ENCODE results near the gene MTMR3.
A peak's percentile ranks its signal among the peaks of the same experiment; 100 is the strongest.

MTMR3 gene

GRCh38 chr22:30005213-30005857, 122.4 kb downstream of the MTMR3 start:
- H3K4me1 ChIP-seq (ENCODE audit: insufficient read depth, poor library complexity, severe bottlenecking): no peaks in the 10 kb centered on the region
- H3K27ac ChIP-seq (ENCODE audit: poor library complexity, severe bottlenecking): no peak overlapping the region
- H3K27me3 ChIP-seq (ENCODE audit: insufficient read depth, poor library complexity, severe bottlenecking): no peaks in the 10 kb centered on the region
- TF ChIP-seq CTCF (IDR thresholded peaks at IDR 0.05; ENCODE audit: poor library complexity, severe bottlenecking): peak; percentile 95
- peak; percentile 74 for ATAC-seq (ENCODE audit: low read depth)
- H3K36me3 ChIP-seq (ENCODE audit: low read depth): peaks cover 61% of the 10 kb centered on the region
- H3K9me3 ChIP-seq (ENCODE audit: severe bottlenecking): no peaks in the 10 kb centered on the region
- no peak overlapping the region for H3K4me3 ChIP-seq (ENCODE audit: severe bottlenecking)
- no peak for DNase-seq (ENCODE audit: low spot score)

- H3K27ac ChIP-seq (ENCODE audit: poor library complexity, severe bottlenecking): no peak overlapping the region
- no peak for TF ChIP-seq CTCF (IDR thresholded peaks at IDR 0.05; ENCODE audit: poor library complexity, severe bottlenecking)
- peaks cover 68% of the 10 kb centered on the region for H3K36me3 ChIP-seq (ENCODE audit: low read depth)
- H3K4me1 ChIP-seq (ENCODE audit: insufficient read depth, poor library complexity, severe bottlenecking): no peaks in the 10 kb centered on the region
- no peak for DNase-seq (ENCODE audit: low spot score)
- H3K27me3 ChIP-seq (ENCODE audit: insufficient read depth, poor library complexity, severe bottlenecking): no peaks in the 10 kb centered on the region
- ATAC-seq (ENCODE audit: low read depth): no peak
- no peaks in the 10 kb centered on the region for H3K9me3 ChIP-seq (ENCODE audit: severe bottlenecking)
- H3K4me3 ChIP-seq (ENCODE audit: severe bottlenecking): no peak overlapping the region
Observed at GRCh38 chr22:30007361-30007760, 124.4 kb downstream of the MTMR3 start.

- H3K9me3 ChIP-seq (ENCODE audit: severe bottlenecking): no peaks in the 10 kb centered on the region
- DNase-seq (ENCODE audit: low spot score) (no peak), ATAC-seq (ENCODE audit: low read depth) (no peak)
- TF ChIP-seq CTCF (IDR thresholded peaks at IDR 0.05; ENCODE audit: poor library complexity, severe bottlenecking): no peak
- no peaks in the 10 kb centered on the region for H3K4me1 ChIP-seq (ENCODE audit: insufficient read depth, poor library complexity, severe bottlenecking)
- peaks cover 70% of the 10 kb centered on the region for H3K36me3 ChIP-seq (ENCODE audit: low read depth)
- no peak overlapping the region for H3K27ac ChIP-seq (ENCODE audit: poor library complexity, severe bottlenecking)
- no peaks in the 10 kb centered on the region for H3K27me3 ChIP-seq (ENCODE audit: insufficient read depth, poor library complexity, severe bottlenecking)
- H3K4me3 ChIP-seq (ENCODE audit: severe bottlenecking): no peak overlapping the region
Observed at GRCh38 chr22:30008401-30008800, 125.4 kb downstream of the MTMR3 start.

GRCh38 chr22:30009478-30009877, 126.5 kb downstream of the MTMR3 start:
- Histone ChIP-seq H3K4me3 (ENCODE audit: severe bottlenecking) (no peak overlapping the region), H3K27ac (ENCODE audit: poor library complexity, severe bottlenecking) (no peak overlapping the region), H3K27me3 (ENCODE audit: insufficient read depth, poor library complexity, severe bottlenecking) (no peaks in the 10 kb centered on the region), H3K4me1 (ENCODE audit: insufficient read depth, poor library complexity, severe bottlenecking) (no peaks in the 10 kb centered on the region), H3K36me3 (ENCODE audit: low read depth) (peaks cover 66% of the 10 kb centered on the region), H3K9me3 (ENCODE audit: severe bottlenecking) (no peaks in the 10 kb centered on the region)
- DNase-seq (ENCODE audit: low spot score) (no peak), ATAC-seq (ENCODE audit: low read depth) (no peak)
- TF ChIP-seq CTCF (IDR thresholded peaks at IDR 0.05; ENCODE audit: poor library complexity, severe bottlenecking): no peak

GRCh38 chr22:30010789-30011405, 127.9 kb downstream of the MTMR3 start:
- Histone ChIP-seq H3K27ac (ENCODE audit: poor library complexity, severe bottlenecking) (no peak overlapping the region), H3K4me3 (ENCODE audit: severe bottlenecking) (no peak overlapping the region), H3K4me1 (ENCODE audit: insufficient read depth, poor library complexity, severe bottlenecking) (no peaks in the 10 kb centered on the region), H3K36me3 (ENCODE audit: low read depth) (peaks cover 59% of the 10 kb centered on the region), H3K9me3 (ENCODE audit: severe bottlenecking) (no peaks in the 10 kb centered on the region), H3K27me3 (ENCODE audit: insufficient read depth, poor library complexity, severe bottlenecking) (no peaks in the 10 kb centered on the region)
- no peak for ATAC-seq (ENCODE audit: low read depth)
- TF ChIP-seq CTCF (IDR thresholded peaks at IDR 0.05; ENCODE audit: poor library complexity, severe bottlenecking): no peak
- no peak for DNase-seq (ENCODE audit: low spot score)
